SJCRH30 (cell line): ENCODE data around the gene CALN1. TPM values are rescaled to one million over a fixed set of nuclear protein-coding genes. Genes with fewer than 3 reads are reported as not detected.
"Not testable (repeated sequence)": the region's sequence is repeated elsewhere in the genome, so short reads cannot be mapped to it uniquely, and the experiment has no call there.

ENCODE experiments used
- DNase-seq, 2 experiments: peaks; one replicate each; pipeline ENCODE4 v3.0.0-alpha.2; 2015 to 2020
- H3K27ac ChIP-seq: fragments of 250-450 bp; sonication (Bioruptor Pico); 2 replicates; pipeline ENCODE4 v1.5.1; 2020; ENCODE audit warnings: mild to moderate bottlenecking, moderate library complexity
- H3K27me3 ChIP-seq: fragments of 250-450 bp; sonication (Bioruptor Pico); 2 replicates; pipeline ENCODE4 v1.5.1; 2020; ENCODE audit warnings: mild to moderate bottlenecking, moderate library complexity
- H3K36me3 ChIP-seq: fragments of 250-450 bp; sonication (Bioruptor Pico); 2 replicates; pipeline ENCODE4 v1.5.1; 2020; ENCODE audit warnings: mild to moderate bottlenecking, moderate library complexity
- H3K4me1 ChIP-seq: fragments of 250-450 bp; sonication (Bioruptor Pico); 2 replicates; pipeline ENCODE4 v1.5.1; 2020; ENCODE audit warnings: mild to moderate bottlenecking, moderate library complexity
- H3K4me3 ChIP-seq: fragments of 250-450 bp; sonication (Bioruptor Pico); 2 replicates; pipeline ENCODE4 v1.5.1; 2020; ENCODE audit warnings: mild to moderate bottlenecking, moderate library complexity
- H3K9me3 ChIP-seq: fragments of 250-450 bp; sonication (Bioruptor Pico); replicated peaks from 2 replicates; pipeline ENCODE4 v1.5.1; 2020; ENCODE audit warnings: mild to moderate bottlenecking, moderate library complexity
- total RNA-seq: library from RNA; depleted of rRNA; stranded (reverse); fragments of >200 nt; shearing (Covaris generic); gene quantifications from 2 replicates; pipeline ENCODE4 v1.2.3, GENCODE V29; 2014

The CALN1 gene
- total RNA-seq, 1 experiment from 2014 or later: 0.02 TPM

DNA sequence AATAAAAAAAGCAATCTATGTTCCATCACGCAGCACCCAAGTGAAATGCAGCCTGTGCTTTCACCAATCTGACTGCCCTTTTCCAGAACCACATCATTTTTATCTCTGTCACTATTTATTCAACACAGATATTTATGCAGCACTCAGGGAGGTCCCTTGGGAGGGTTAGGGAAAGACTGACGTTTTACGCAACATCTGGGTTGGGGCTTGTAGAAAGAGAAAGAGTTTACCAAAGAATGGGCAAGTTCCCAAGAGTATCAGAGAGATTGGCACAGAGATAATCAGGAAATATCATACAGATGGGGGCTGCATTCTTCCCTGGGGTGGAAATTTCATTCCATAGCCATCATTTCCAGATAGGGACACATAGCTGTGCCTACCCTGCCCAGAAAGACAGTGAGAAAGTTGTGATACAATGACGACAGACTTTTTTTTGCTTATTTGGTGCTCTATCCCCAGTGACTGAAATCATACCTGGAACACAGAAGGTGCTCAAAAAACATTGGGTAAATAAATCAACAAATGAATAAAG lies 474.2 kb downstream of the CALN1 start:
- no peak for DNase-seq
- Histone ChIP-seq H3K27me3 (no peaks in the 10 kb centered on the region), H3K9me3 (no peaks in the 10 kb centered on the region; the same call in 1 of the 2 replicates), H3K36me3 (no peaks in the 10 kb centered on the region), H3K27ac (no peak overlapping the region), H3K4me3 (no peak overlapping the region), H3K4me1 (no peaks in the 10 kb centered on the region)

- no peaks in the 10 kb centered on the region for H3K4me1 ChIP-seq
- H3K27me3 ChIP-seq: no peaks in the 10 kb centered on the region
- H3K27ac ChIP-seq: no peak overlapping the region
- no peak overlapping the region for H3K4me3 ChIP-seq
- H3K9me3 ChIP-seq: no peaks in the 10 kb centered on the region; the same call in 1 of the 2 replicates
- H3K36me3 ChIP-seq: no peaks in the 10 kb centered on the region
- DNase-seq: no peak
Measured at GRCh38 chr7:71935674-71936073, 476.5 kb downstream of the CALN1 start.

DNA sequence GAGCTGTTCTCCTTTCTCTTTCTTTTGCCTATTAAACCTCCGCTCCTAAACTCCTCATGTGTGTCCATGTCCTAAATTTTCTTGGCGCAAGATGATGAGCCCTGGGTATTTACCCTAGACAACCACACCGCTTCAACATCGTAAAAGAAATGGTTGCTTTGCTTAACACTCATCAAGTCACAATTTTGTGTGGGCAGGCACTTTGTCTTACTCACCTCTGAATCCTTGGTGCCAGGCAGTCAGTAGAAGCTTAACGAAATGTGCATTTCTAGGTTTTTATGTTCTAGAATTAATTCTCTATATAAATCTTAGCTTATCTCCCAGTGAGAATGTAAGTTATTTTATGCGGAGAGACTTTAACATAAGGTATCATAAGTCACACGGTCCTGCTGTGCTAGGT lies 478.7 kb downstream of the CALN1 start:
- Histone ChIP-seq H3K4me3 (no peak overlapping the region), H3K9me3 (no peaks in the 10 kb centered on the region; the same call in 1 of the 2 replicates), H3K4me1 (no peaks in the 10 kb centered on the region), H3K27me3 (no peaks in the 10 kb centered on the region), H3K36me3 (no peaks in the 10 kb centered on the region), H3K27ac (no peak overlapping the region)
- DNase-seq: no peak

- Histone ChIP-seq H3K9me3 (no peaks in the 10 kb centered on the region), H3K36me3 (no peaks in the 10 kb centered on the region), H3K27ac (no peak overlapping the region), H3K4me3 (no peak overlapping the region), H3K4me1 (no peaks in the 10 kb centered on the region), H3K27me3 (no peaks in the 10 kb centered on the region)
- peak; percentile 4 to 40 for DNase-seq
Measured at GRCh38 chr7:71925663-71926062, 486.5 kb downstream of the CALN1 start.

DNA sequence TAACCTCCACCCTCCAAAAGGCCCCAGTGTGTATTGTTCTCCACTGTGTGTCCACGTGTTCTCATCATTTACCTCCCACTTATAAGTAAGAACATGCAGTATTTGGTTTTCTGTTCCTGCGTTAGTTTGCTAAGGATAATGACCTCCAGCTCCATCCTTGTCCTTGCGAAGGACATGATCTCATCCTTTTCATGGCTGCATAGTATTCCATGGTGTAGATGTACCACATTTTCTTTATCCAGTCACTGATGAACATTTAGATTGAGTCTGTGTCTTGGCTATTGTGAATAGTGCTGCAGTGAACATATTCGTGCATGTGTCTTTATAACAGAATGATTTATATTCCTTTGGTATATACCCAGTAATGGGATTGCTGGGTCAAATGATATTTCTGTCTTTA lies 497.9 kb downstream of the CALN1 start:
- not testable (repeated sequence) for H3K27me3 ChIP-seq, H3K4me1 ChIP-seq, H3K9me3 ChIP-seq

GRCh38 chr7:71912476-71912875 lies 499.7 kb downstream of the CALN1 start:
- Histone ChIP-seq H3K9me3 (no peaks in the 10 kb centered on the region), H3K4me1 (no peaks in the 10 kb centered on the region), H3K27ac (no peak overlapping the region), H3K4me3 (no peak overlapping the region), H3K27me3 (0 out of 2 replicates have a peak, but pooled peaks cover under 1% of the 10 kb centered on the region), H3K36me3 (no peaks in the 10 kb centered on the region)
- no peak for DNase-seq

More for the DNA sequence above, 497.9 kb downstream of the CALN1 start:
- DNase-seq, H3K36me3 ChIP-seq, H3K27ac ChIP-seq, H3K4me3 ChIP-seq: not testable (repeated sequence)

GRCh38 chr7:71911051-71911450 lies 501.1 kb downstream of the CALN1 start:
- Histone ChIP-seq H3K27ac (no peak overlapping the region), H3K4me1 (no peaks in the 10 kb centered on the region), H3K27me3 (0 out of 2 replicates have a peak, but pooled peaks cover 5% of the 10 kb centered on the region), H3K36me3 (no peaks in the 10 kb centered on the region), H3K9me3 (no peaks in the 10 kb centered on the region), H3K4me3 (no peak overlapping the region)
- DNase-seq: no peak

DNA sequence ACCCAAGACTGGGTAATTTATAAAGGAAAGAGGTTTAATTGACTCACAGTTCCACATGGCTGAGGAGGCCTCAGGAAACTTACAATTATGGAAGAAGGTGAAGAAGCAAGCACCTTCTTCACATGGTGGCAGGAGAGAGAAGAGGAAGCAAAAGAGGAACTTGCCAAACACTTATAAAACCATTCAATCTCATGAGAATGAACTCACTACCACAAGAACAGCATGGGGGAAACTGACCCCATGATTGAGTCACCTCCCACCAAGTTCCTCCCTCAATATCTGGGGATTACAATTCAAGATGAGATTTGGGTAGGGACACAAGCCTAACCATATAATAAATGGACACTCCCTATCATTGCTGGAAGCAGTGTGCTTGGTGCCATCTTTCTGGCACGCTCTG lies 506.3 kb downstream of the CALN1 start:
- Histone ChIP-seq H3K36me3 (no peaks in the 10 kb centered on the region), H3K4me1 (no peaks in the 10 kb centered on the region), H3K9me3 (no peaks in the 10 kb centered on the region), H3K27me3 (0 out of 2 replicates have a peak, but pooled peaks cover 5% of the 10 kb centered on the region), H3K27ac (no peak overlapping the region), H3K4me3 (no peak overlapping the region)
- no peak for DNase-seq

- no peaks in the 10 kb centered on the region for H3K9me3 ChIP-seq
- H3K4me3 ChIP-seq: no peak overlapping the region
- no peaks in the 10 kb centered on the region for H3K36me3 ChIP-seq
- no peak for DNase-seq
- no peaks in the 10 kb centered on the region for H3K4me1 ChIP-seq
- 0 out of 2 replicates have a peak, but pooled peaks cover 5% of the 10 kb centered on the region for H3K27me3 ChIP-seq
- no peak overlapping the region for H3K27ac ChIP-seq
Measured at GRCh38 chr7:71904484-71904883, 507.7 kb downstream of the CALN1 start.

- H3K36me3 ChIP-seq: no peaks in the 10 kb centered on the region
- H3K27me3 ChIP-seq: no peaks in the 10 kb centered on the region
- DNase-seq: no peak
- H3K9me3 ChIP-seq: no peaks in the 10 kb centered on the region
- H3K27ac ChIP-seq: no peak overlapping the region
- H3K4me3 ChIP-seq: no peak overlapping the region
- no peaks in the 10 kb centered on the region for H3K4me1 ChIP-seq
Measured at GRCh38 chr7:71900556-71900955, 511.6 kb downstream of the CALN1 start.

DNA sequence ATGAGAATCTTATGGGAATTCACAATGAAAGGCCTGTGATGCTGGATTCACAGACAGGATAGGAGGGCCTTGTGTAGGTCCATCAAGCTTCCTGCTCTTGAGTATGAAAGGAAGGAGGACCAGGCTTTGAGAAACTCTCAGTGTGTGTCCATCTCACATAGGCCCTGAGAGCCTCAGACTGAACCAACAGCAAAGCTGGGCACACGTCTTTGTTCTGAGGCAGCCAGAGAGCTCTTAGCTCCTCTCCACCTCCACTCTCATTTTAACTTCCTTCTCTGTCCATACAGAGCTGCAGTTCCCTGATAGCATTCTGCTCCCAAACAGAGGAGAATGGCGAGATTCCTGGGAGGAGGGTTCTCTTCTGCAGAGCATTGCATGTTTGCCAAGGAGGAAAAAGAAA lies 515.6 kb downstream of the CALN1 start:
- no peaks in the 10 kb centered on the region for H3K4me1 ChIP-seq
- H3K27me3 ChIP-seq: peaks cover 15% of the 10 kb centered on the region
- no peak for DNase-seq
- no peak overlapping the region for H3K27ac ChIP-seq
- H3K36me3 ChIP-seq: no peaks in the 10 kb centered on the region
- no peak overlapping the region for H3K4me3 ChIP-seq
- H3K9me3 ChIP-seq: no peaks in the 10 kb centered on the region

DNA sequence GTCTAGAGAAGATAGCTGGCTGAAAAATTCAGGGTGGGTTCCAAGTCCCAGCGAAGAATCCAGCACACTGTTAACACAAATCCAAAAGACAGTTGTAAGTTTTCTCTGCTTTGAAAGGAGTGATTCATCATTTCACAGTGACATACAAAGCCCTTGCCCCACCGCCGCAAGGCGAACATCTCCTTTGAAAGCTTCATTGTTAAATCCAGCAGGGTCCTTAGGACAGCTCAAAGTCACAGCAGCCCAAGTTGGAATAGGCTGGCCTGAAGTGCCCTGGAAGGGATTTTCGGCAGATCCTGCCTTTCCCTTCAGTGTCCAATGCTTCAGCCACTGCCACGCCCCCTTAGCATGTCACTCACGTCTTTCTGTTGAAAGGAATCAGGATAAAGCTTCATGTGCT lies 526.1 kb downstream of the CALN1 start:
- no peaks in the 10 kb centered on the region for H3K9me3 ChIP-seq
- no peaks in the 10 kb centered on the region for H3K36me3 ChIP-seq
- DNase-seq: no peak
- H3K4me1 ChIP-seq: no peaks in the 10 kb centered on the region
- H3K4me3 ChIP-seq: no peak overlapping the region
- no peaks in the 10 kb centered on the region for H3K27me3 ChIP-seq
- H3K27ac ChIP-seq: no peak overlapping the region

GRCh38 chr7:71885487-71885886 lies 526.7 kb downstream of the CALN1 start:
- Histone ChIP-seq H3K4me1 (no peaks in the 10 kb centered on the region), H3K27me3 (no peaks in the 10 kb centered on the region), H3K9me3 (no peaks in the 10 kb centered on the region), H3K36me3 (no peaks in the 10 kb centered on the region), H3K27ac (no peak overlapping the region), H3K4me3 (no peak overlapping the region)
- no peak for DNase-seq

DNA sequence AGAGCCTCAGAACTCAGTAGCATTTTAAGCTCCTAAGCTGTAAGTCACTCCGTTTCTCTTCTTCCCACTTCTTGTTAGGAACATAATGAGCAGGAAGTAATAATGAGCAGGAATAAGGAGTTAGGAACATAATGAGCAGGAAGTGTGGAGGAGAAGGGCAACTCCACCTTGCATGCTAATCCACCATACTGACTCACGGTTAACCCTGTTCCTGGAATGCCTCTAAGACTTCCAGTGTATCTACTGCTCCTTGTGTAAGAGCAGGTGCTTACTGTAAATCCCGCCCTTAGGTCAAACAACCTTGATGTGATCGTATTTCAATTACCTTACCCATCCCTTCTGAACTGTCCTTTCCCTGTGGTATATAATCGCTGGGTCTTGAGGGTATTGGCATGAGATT lies 528.7 kb downstream of the CALN1 start:
- H3K4me3 ChIP-seq: no peak overlapping the region
- no peak for DNase-seq
- no peaks in the 10 kb centered on the region for H3K9me3 ChIP-seq
- no peaks in the 10 kb centered on the region for H3K4me1 ChIP-seq
- H3K36me3 ChIP-seq: no peaks in the 10 kb centered on the region
- H3K27ac ChIP-seq: no peak overlapping the region
- no peaks in the 10 kb centered on the region for H3K27me3 ChIP-seq

DNA sequence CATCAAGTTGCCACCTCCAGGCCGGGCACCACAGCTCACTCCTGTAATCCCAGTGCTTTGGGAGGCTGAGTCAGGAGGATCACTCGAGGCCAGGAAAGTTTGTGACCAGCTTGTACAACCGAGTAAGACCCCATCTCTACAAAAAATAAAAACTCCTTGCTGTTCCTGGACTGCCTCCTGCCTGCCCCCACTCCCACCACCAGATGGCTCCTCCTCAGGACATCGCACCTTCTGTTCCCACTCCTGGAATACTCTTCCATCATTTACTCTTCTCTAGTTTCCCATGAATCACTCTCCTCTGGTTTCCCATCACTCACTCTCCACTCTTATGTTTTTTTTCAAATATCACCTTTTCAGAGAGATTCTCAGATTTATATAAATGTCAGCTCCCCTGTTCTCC lies 540.7 kb downstream of the CALN1 start:
- Histone ChIP-seq H3K27ac (no peak overlapping the region), H3K4me3 (no peak overlapping the region), H3K27me3 (0 out of 2 replicates have a peak, but pooled peaks cover 3% of the 10 kb centered on the region), H3K36me3 (no peaks in the 10 kb centered on the region), H3K9me3 (no peaks in the 10 kb centered on the region), H3K4me1 (no peaks in the 10 kb centered on the region)
- DNase-seq: no peak

- H3K36me3 ChIP-seq: no peaks in the 10 kb centered on the region
- no peak for DNase-seq
- no peaks in the 10 kb centered on the region for H3K9me3 ChIP-seq
- H3K4me3 ChIP-seq: no peak overlapping the region
- H3K27ac ChIP-seq: no peak overlapping the region
- no peaks in the 10 kb centered on the region for H3K4me1 ChIP-seq
- H3K27me3 ChIP-seq: 0 out of 2 replicates have a peak, but pooled peaks cover 3% of the 10 kb centered on the region
Measured at GRCh38 chr7:71870812-71871211, 541.3 kb downstream of the CALN1 start.
